BLaER1 treated with 17β-estradiol and CSF1 and Interleukin-3, amounts not matched to agents 10 nM and 100 nM (cell line): ENCODE measurements around the gene MRTFA.
"Not testable (repeated sequence)": the region's sequence is repeated elsewhere in the genome, so short reads cannot be mapped to it uniquely, and the experiment has no call there.

Source experiments
- H3K27ac ChIP-seq, 11 experiments: shearing (Covaris generic); formaldehyde crosslinking; 2 replicates each; pipeline ENCODE4 v1.8.1; 2022
- H3K27me3 ChIP-seq, 11 experiments: shearing (Covaris generic); formaldehyde crosslinking; 2 replicates each; pipeline ENCODE4 v1.8.1; 2022
- H3K36me3 ChIP-seq, 11 experiments: shearing (Covaris generic); formaldehyde crosslinking; 2 replicates each; pipeline ENCODE4 v1.8.1; 2022
- H3K4me1 ChIP-seq, 10 experiments: shearing (Covaris generic); formaldehyde crosslinking; 2 replicates each; pipeline ENCODE4 v1.8.1; 2022
- H3K4me2 ChIP-seq, 11 experiments: shearing (Covaris generic); formaldehyde crosslinking; 2 replicates each; pipeline ENCODE4 v1.8.1; 2022
- H3K4me3 ChIP-seq, 10 experiments: shearing (Covaris generic); formaldehyde crosslinking; 2 replicates each; pipeline ENCODE4 v1.8.1; 2022
- H3K9ac ChIP-seq, 11 experiments: shearing (Covaris generic); formaldehyde crosslinking; 2 replicates each; pipeline ENCODE4 v1.8.1; 2022
- H3K9me3 ChIP-seq, 11 experiments: shearing (Covaris generic); formaldehyde crosslinking; replicated peaks in 1 of 11; 2 replicates each; pipeline ENCODE4 v1.8.1; 2022
- H4K20me1 ChIP-seq, 11 experiments: shearing (Covaris generic); formaldehyde crosslinking; 2 replicates each; pipeline ENCODE4 v1.8.1; 2022
- Cebpa-rat ChIP-seq, 11 experiments: shearing (Covaris generic); IDR thresholded peaks; 2 replicates each; pipeline ENCODE4 v1.8.1; 2022

The MRTFA gene

GRCh38 chr22:40542821-40543540 is 93.5 kb downstream of the MRTFA start:
- H3K4me2 ChIP-seq = peak overlapping the region in 2 of 11 experiments; percentile 33 to 35; a peak in 2 of 22 replicates
- no peaks in the 10 kb centered on the region for H3K27me3 ChIP-seq

GRCh38 chr22:40541300-40541699 is 95.2 kb downstream of the MRTFA start:
- Histone ChIP-seq H3K27me3 (no peaks in the 10 kb centered on the region), H3K36me3 (peaks cover 10 to 29% (median 14%) of the 10 kb centered on the region in 11 experiments; a peak in 20 of 22 replicates), H3K4me1 (peaks cover 0 to 20% (median 0%) of the 10 kb centered on the region in 10 experiments; a peak in 5 of 20 replicates), H3K27ac (no peak overlapping the region), H3K9ac (no peak overlapping the region), H4K20me1 (peaks cover 0 to 31% (median 0%) of the 10 kb centered on the region in 11 experiments; a peak in 5 of 22 replicates), H3K4me2 (no peak overlapping the region), H3K4me3 (no peak overlapping the region), H3K9me3 (peaks cover 0 to 20% (median 9%) of the 10 kb centered on the region in 11 experiments; a peak in 13 of 22 replicates)
- TF ChIP-seq Cebpa-rat (IDR thresholded peaks at IDR 0.05) = no peak

More at GRCh38 chr22:40542821-40543540, 93.5 kb downstream of the MRTFA start:
- no peak overlapping the region for H3K4me3 ChIP-seq
- peaks cover 0 to 20% (median 0%) of the 10 kb centered on the region in 10 experiments; a peak in 5 of 20 replicates for H3K4me1 ChIP-seq
- TF ChIP-seq Cebpa-rat (IDR thresholded peaks at IDR 0.05) = no peak
- no peak overlapping the region for H3K27ac ChIP-seq
- H3K9ac ChIP-seq = no peak overlapping the region
- H3K9me3 ChIP-seq = peaks cover 0 to 19% (median 9%) of the 10 kb centered on the region in 11 experiments; a peak in 11 of 22 replicates
- peaks cover 24 to 45% (median 29%) of the 10 kb centered on the region in 11 experiments for H3K36me3 ChIP-seq
- peaks cover 0 to 31% (median 4%) of the 10 kb centered on the region in 11 experiments; a peak in 5 of 22 replicates for H4K20me1 ChIP-seq

- no peak for TF ChIP-seq Cebpa-rat (IDR thresholded peaks at IDR 0.05)
- no peak overlapping the region for H3K9ac ChIP-seq
- no peak overlapping the region for H3K4me2 ChIP-seq
- H3K36me3 ChIP-seq = peaks cover 1 to 19% (median 9%) of the 10 kb centered on the region in 11 experiments; a peak in 14 of 22 replicates
- peaks cover 4 to 28% (median 5%) of the 10 kb centered on the region in 10 experiments for H3K4me1 ChIP-seq
- peaks cover 0 to 24% (median 13%) of the 10 kb centered on the region in 11 experiments; a peak in 13 of 22 replicates for H3K9me3 ChIP-seq
- H3K4me3 ChIP-seq = no peak overlapping the region
- peaks cover 0 to 34% (median 0%) of the 10 kb centered on the region in 11 experiments; a peak in 5 of 22 replicates for H4K20me1 ChIP-seq
- H3K27ac ChIP-seq = no peak overlapping the region
- H3K27me3 ChIP-seq = no peaks in the 10 kb centered on the region
Measured at GRCh38 chr22:40540265-40540664, 96.3 kb downstream of the MRTFA start.

- peak overlapping the region in 1 of 11 experiments; percentile 66; a peak in 2 of 22 replicates for H3K9ac ChIP-seq
- not testable (repeated sequence) for H3K27me3 ChIP-seq, H3K4me2 ChIP-seq, H3K4me3 ChIP-seq
- H3K9me3 ChIP-seq = peaks cover 0 to 24% (median 13%) of the 10 kb centered on the region in 11 experiments; a peak in 13 of 22 replicates
- H3K4me1 ChIP-seq = peaks cover 40 to 49% (median 42%) of the 10 kb centered on the region in 10 experiments
- peaks cover 0 to 11% (median 1%) of the 10 kb centered on the region in 11 experiments; a peak in 9 of 22 replicates for H3K36me3 ChIP-seq
- peak overlapping the region in 1 of 11 experiments; percentile 71; a peak in 1 of 22 replicates for H3K27ac ChIP-seq
- H4K20me1 ChIP-seq = peaks cover 0 to 49% (median 5%) of the 10 kb centered on the region in 11 experiments; a peak in 6 of 22 replicates
Measured at GRCh38 chr22:40536149-40536548, 100.4 kb downstream of the MRTFA start.

- H3K9ac ChIP-seq = peak overlapping the region in 7 of 11 experiments; percentile 36 to 69 (median 60); a peak in 10 of 22 replicates
- peaks cover 0 to 10% (median 3%) of the 10 kb centered on the region in 11 experiments; a peak in 9 of 22 replicates for H3K36me3 ChIP-seq
- H3K27ac ChIP-seq = peak overlapping the region in 10 of 11 experiments; percentile 26 to 80 (median 69); a peak in 17 of 22 replicates
- H3K4me2 ChIP-seq = peak overlapping the region; percentile 73 to 97 (median 83); a peak in 20 of 22 replicates
- peaks cover 0 to 24% (median 13%) of the 10 kb centered on the region in 11 experiments; a peak in 13 of 22 replicates for H3K9me3 ChIP-seq
- no peak for TF ChIP-seq Cebpa-rat (IDR thresholded peaks at IDR 0.05)
- peaks cover 40 to 54% (median 42%) of the 10 kb centered on the region in 10 experiments for H3K4me1 ChIP-seq
- no peak overlapping the region for H3K4me3 ChIP-seq
- no peaks in the 10 kb centered on the region for H3K27me3 ChIP-seq
- peaks cover 0 to 51% (median 8%) of the 10 kb centered on the region in 11 experiments; a peak in 6 of 22 replicates for H4K20me1 ChIP-seq
Measured at GRCh38 chr22:40535642-40536041, 100.9 kb downstream of the MRTFA start.

GRCh38 chr22:40535189-40535512 is 101.4 kb downstream of the MRTFA start:
- Histone ChIP-seq H3K27me3 (no peaks in the 10 kb centered on the region), H3K4me1 (peaks cover 40 to 59% (median 44%) of the 10 kb centered on the region in 10 experiments), H3K27ac (peak overlapping the region; percentile 26 to 80 (median 70); a peak in 20 of 22 replicates), H4K20me1 (peaks cover 0 to 51% (median 10%) of the 10 kb centered on the region in 11 experiments; a peak in 8 of 22 replicates), H3K4me3 (no peak overlapping the region), H3K36me3 (peaks cover 0 to 9% (median under 1%) of the 10 kb centered on the region in 11 experiments; a peak in 8 of 22 replicates), H3K9me3 (peaks cover 0 to 20% (median 11%) of the 10 kb centered on the region in 11 experiments; a peak in 13 of 22 replicates), H3K9ac (peak overlapping the region in 10 of 11 experiments; percentile 34 to 69 (median 57); a peak in 14 of 22 replicates), H3K4me2 (peak overlapping the region; percentile 73 to 97 (median 83))
- TF ChIP-seq Cebpa-rat (IDR thresholded peaks at IDR 0.05) = no peak

- Histone ChIP-seq H3K4me1 (peaks cover 40 to 65% (median 48%) of the 10 kb centered on the region in 10 experiments), H3K9ac (peak overlapping the region; percentile 34 to 69 (median 50); a peak in 18 of 22 replicates), H3K9me3 (peaks cover 0 to 16% (median 7%) of the 10 kb centered on the region in 11 experiments; a peak in 12 of 22 replicates), H4K20me1 (peaks cover 0 to 53% (median 16%) of the 10 kb centered on the region in 11 experiments; a peak in 8 of 22 replicates), H3K4me2 (peak overlapping the region; percentile 73 to 97 (median 83)), H3K27me3 (no peaks in the 10 kb centered on the region), H3K36me3 (peaks cover 0 to 5% (median 0%) of the 10 kb centered on the region in 11 experiments; a peak in 3 of 22 replicates), H3K4me3 (peak overlapping the region in 7 of 10 experiments; percentile 10 to 64 (median 41); a peak in 9 of 20 replicates), H3K27ac (peak overlapping the region; percentile 33 to 80 (median 70))
- TF ChIP-seq Cebpa-rat (IDR thresholded peaks at IDR 0.05) = no peak
Measured at GRCh38 chr22:40534379-40535188, 101.9 kb downstream of the MRTFA start.
